Mesodermal cell (in vitro differentiated cells): Measurements from ENCODE around the gene CCR5. TPM values are rescaled to one million over a fixed set of nuclear protein-coding genes. Genes with fewer than 3 reads are reported as not detected.
A peak's percentile ranks its signal among the peaks of the same experiment; 100 is the strongest.
"Not testable (repeated sequence)": the region's sequence is repeated elsewhere in the genome, so short reads cannot be mapped to it uniquely, and the experiment has no call there.

Source experiments
- H3K27ac ChIP-seq: 2 replicates; pipeline ENCODE4 v1.7.0; 2013; ENCODE audit warnings: mild to moderate bottlenecking, low read depth, low read length, moderate library complexity; ENCODE audit not compliant: severe bottlenecking
- H3K36me3 ChIP-seq: 2 replicates; pipeline ENCODE4 v1.7.1; 2013; ENCODE audit warnings: mild to moderate bottlenecking, low read length, moderate library complexity; ENCODE audit not compliant: control insufficient read depth, insufficient read depth
- H3K4me1 ChIP-seq: one replicate; pipeline ENCODE4 v1.7.1; 2013; ENCODE audit warnings: mild to moderate bottlenecking, low read length; ENCODE audit not compliant: insufficient read depth, control insufficient read depth, poor library complexity, severe bottlenecking
- H3K4me3 ChIP-seq: 2 replicates; pipeline ENCODE4 v1.7.0; 2013; ENCODE audit warnings: low read length, control low read depth, mild to moderate bottlenecking; ENCODE audit not compliant: insufficient read depth, poor library complexity, severe bottlenecking; ENCODE audit errors: extremely low read depth
- H3K9me3 ChIP-seq: 2 replicates; pipeline ENCODE4 v1.7.1; 2013; ENCODE audit warnings: mild to moderate bottlenecking, low read length, moderate library complexity; ENCODE audit not compliant: control insufficient read depth
- WGBS, 2 experiments: methylation state at CpG; one replicate each; pipeline ENCODE4 v1.1.5; 2013; ENCODE audit warnings: missing lambda C conversion rate in 2 of 2; ENCODE audit not compliant: insufficient coverage in 2 of 2; 5-methylcytosine and 5-hydroxymethylcytosine counted together
- polyA plus RNA-seq, 2 experiments: library from polyadenylated mRNA; stranded (reverse); fragments of 50-300 nt; gene quantifications; one replicate each; pipeline ENCODE4 v1.2.3, GENCODE V29; 2013

Gene CCR5
- polyA plus RNA-seq (2013, experiment 1 of 2) = not detected
- not detected for polyA plus RNA-seq (2013, experiment 2 of 2)

GRCh38 chr3:46370839-46371518 lies at the start of gene CCR5:
CCR5 (plus strand) TSS chr3:46370946; CDS start chr3:46372903, 1,957 bp downstream.
- WGBS, 2 experiments = 96 to 100% methylated on average over 1 to 3 of the region's 5 CpGs
- H3K27ac ChIP-seq = no peak within 1 kb of the TSS
- no peak within 1 kb of the TSS for H3K4me3 ChIP-seq
- H3K4me1 ChIP-seq = peaks cover 5% of the 10 kb centered on the region
- no peaks in the 10 kb centered on the region for H3K36me3 ChIP-seq
- H3K9me3 ChIP-seq = no peaks in the 10 kb centered on the region

- Histone ChIP-seq H3K36me3 (no peaks in the 10 kb centered on the region), H3K4me1 (no peaks in the 10 kb centered on the region), H3K9me3 (no peaks in the 10 kb centered on the region), H3K4me3 (no peak overlapping the region), H3K27ac (no peak overlapping the region)
- WGBS, 2 experiments = no CpG with 5 or more reads among the region's 1 CpG
Observed at GRCh38 chr3:46321461-46322104, 49.2 kb upstream of the CCR5 start.

GRCh38 chr3:46324036-46324435 lies 46.7 kb upstream of the CCR5 start:
- no peaks in the 10 kb centered on the region for H3K36me3 ChIP-seq
- H3K27ac ChIP-seq = no peak overlapping the region
- 80 to 100% methylated on average over 1 of the region's 2 CpGs for WGBS, 2 experiments
- no peak overlapping the region for H3K4me3 ChIP-seq
- peaks cover 4% of the 10 kb centered on the region for H3K9me3 ChIP-seq
- no peaks in the 10 kb centered on the region for H3K4me1 ChIP-seq

- Histone ChIP-seq H3K27ac (no peak overlapping the region), H3K9me3 (peaks cover 4% of the 10 kb centered on the region), H3K36me3 (no peaks in the 10 kb centered on the region), H3K4me3 (no peak overlapping the region), H3K4me1 (no peaks in the 10 kb centered on the region)
- WGBS, 2 experiments = 82 to 93% methylated on average over 1 of the region's 1 CpG
Observed at GRCh38 chr3:46325645-46326300, 45.0 kb upstream of the CCR5 start.

GRCh38 chr3:46330676-46331075 lies 40.1 kb upstream of the CCR5 start:
- WGBS, 2 experiments = 90 to 97% methylated on average over 3 of the region's 3 CpGs
- not testable (repeated sequence) for H3K4me3 ChIP-seq

GRCh38 chr3:46334741-46335478 lies 35.8 kb upstream of the CCR5 start:
- H3K36me3 ChIP-seq = no peaks in the 10 kb centered on the region
- H3K4me3 ChIP-seq = no peak overlapping the region
- peaks cover 19% of the 10 kb centered on the region for H3K9me3 ChIP-seq
- peak overlapping the region; percentile 62 for H3K27ac ChIP-seq
- WGBS, 2 experiments = no CpG with 5 or more reads among the region's 4 CpGs
- no peaks in the 10 kb centered on the region for H3K4me1 ChIP-seq

More at GRCh38 chr3:46330676-46331075, 40.1 kb upstream of the CCR5 start:
- H3K9me3 ChIP-seq, H3K36me3 ChIP-seq, H3K27ac ChIP-seq, H3K4me1 ChIP-seq: not testable (repeated sequence)

GRCh38 chr3:46335541-46335940 lies 35.2 kb upstream of the CCR5 start:
- Histone ChIP-seq H3K9me3 (peaks cover 19% of the 10 kb centered on the region), H3K36me3 (no peaks in the 10 kb centered on the region), H3K4me1 (no peaks in the 10 kb centered on the region), H3K27ac (no peak overlapping the region), H3K4me3 (no peak overlapping the region)
- 80 to 100% methylated on average over 1 of the region's 3 CpGs for WGBS, 2 experiments

- peaks cover 19% of the 10 kb centered on the region for H3K9me3 ChIP-seq
- H3K4me1 ChIP-seq = no peaks in the 10 kb centered on the region
Observed at GRCh38 chr3:46337911-46338310, 32.8 kb upstream of the CCR5 start.

GRCh38 chr3:46338840-46339239 lies 31.9 kb upstream of the CCR5 start:
- Histone ChIP-seq H3K27ac (no peak overlapping the region), H3K36me3 (no peaks in the 10 kb centered on the region), H3K9me3 (peaks cover 19% of the 10 kb centered on the region), H3K4me1 (no peaks in the 10 kb centered on the region), H3K4me3 (no peak overlapping the region)
- 89 to 100% methylated on average over 1 of the region's 1 CpG for whole genome bisulfite sequencing, 2 experiments

More at GRCh38 chr3:46337911-46338310, 32.8 kb upstream of the CCR5 start:
- Histone ChIP-seq H3K36me3 (no peaks in the 10 kb centered on the region), H3K4me3 (no peak overlapping the region), H3K27ac (no peak overlapping the region)

- Histone ChIP-seq H3K4me3 (no peak overlapping the region), H3K4me1 (no peaks in the 10 kb centered on the region), H3K36me3 (no peaks in the 10 kb centered on the region), H3K27ac (no peak overlapping the region), H3K9me3 (no peaks in the 10 kb centered on the region)
- WGBS, 2 experiments = 67 to 88% methylated on average over 1 to 3 of the region's 4 CpGs
Observed at GRCh38 chr3:46344476-46344875, 26.3 kb upstream of the CCR5 start.
